Endothelial cell of umbilical vein (primary cell): ENCODE data around the gene DAPK3. TPM values are rescaled to one million over a fixed set of nuclear protein-coding genes. Genes with fewer than 3 reads are reported as not detected.
A peak's percentile ranks its signal among the peaks of the same experiment; 100 is the strongest.

ENCODE experiments used
- BruUV-seq: library from RNA; stranded (reverse); fragments of 400-500 nt; replicated peaks from 2 replicates; lab custom pipeline; 2021; lab: Mats Ljungman, UMichigan
- CTCF ChIA-PET: fragments of 300-600, 350-600 bp; sonication (Branson Sonifier 250); formaldehyde crosslinking; loops from one replicate; lab custom pipeline; 2021; ENCODE audit warnings: antibody characterized with exemption, inconsistent platforms; lab: Charles Lee
- POLR2A ChIA-PET: fragments of 300-600, 350-600 bp; sonication (Branson Sonifier 250); formaldehyde crosslinking; loops from one replicate; lab custom pipeline; 2021; ENCODE audit warnings: antibody characterized with exemption, inconsistent platforms; lab: Charles Lee
- DNase-seq: peaks from one replicate; pipeline ENCODE4 v3.0.0-alpha.2; 2011; ENCODE audit warnings: low read depth, low spot score
- FAIRE-seq: peaks from 2 replicates; lab custom pipeline; 2011; peaks lifted over from hg19 to GRCh38; lab: Jason Lieb, UNC
- H2AFZ ChIP-seq: 2 replicates; pipeline ENCODE4 v1.6.0; 2012; ENCODE audit warnings: low read depth, low read length, control low read depth, inconsistent platforms
- H3K27ac ChIP-seq: 2 replicates; pipeline ENCODE4 v1.5.1; 2011; ENCODE audit warnings: low read depth, mild to moderate bottlenecking, control low read depth, low read length, moderate library complexity; ENCODE audit not compliant: insufficient read depth
- H3K27me3 ChIP-seq, 2 experiments: 2 replicates each; pipeline versions ENCODE4 v1.6.0 to v1.6.1; 2011; ENCODE audit warnings: low read length in 2 of 2, mixed read lengths in 1 of 2; ENCODE audit not compliant: control insufficient read depth in 2 of 2, insufficient read depth in 2 of 2
- H3K36me3 ChIP-seq, 2 experiments: 2 replicates in 1 of 2; 3 replicates in 1 of 2; pipeline ENCODE4 v1.5.1; 2011; ENCODE audit warnings: low read length in 2 of 2, mild to moderate bottlenecking in 1 of 2, moderate library complexity in 1 of 2; ENCODE audit not compliant: control insufficient read depth in 2 of 2, insufficient read depth in 2 of 2; ENCODE audit errors: extremely low read depth in 1 of 2
- H3K4me1 ChIP-seq: 3 replicates; pipeline ENCODE4 v1.5.1; 2011; ENCODE audit warnings: mild to moderate bottlenecking, low read length; ENCODE audit not compliant: control insufficient read depth, insufficient read depth; ENCODE audit errors: extremely low read depth
- H3K4me2 ChIP-seq: 2 replicates; pipeline ENCODE4 v1.6.1; 2011; ENCODE audit warnings: low read length, control low read depth, mixed read lengths; ENCODE audit not compliant: insufficient read depth
- H3K4me3 ChIP-seq, 3 experiments: fragments of 200-600 bp in 1 of 3; sonication (generic), shearing (Covaris generic) in 1 of 3; replicated peaks in 1 of 3; 2 replicates each; pipeline ENCODE4 v1.5.1; 2011 to 2016; ENCODE audit warnings: control low read depth in 3 of 3, low read length in 3 of 3, mild to moderate bottlenecking in 2 of 3, inconsistent platforms in 1 of 3, low read depth in 1 of 3, moderate library complexity in 1 of 3; ENCODE audit not compliant: insufficient read depth in 1 of 3
- H3K79me2 ChIP-seq: 2 replicates; pipeline ENCODE4 v1.6.0; 2012; ENCODE audit warnings: low read length, inconsistent platforms; ENCODE audit not compliant: control insufficient read depth, insufficient read depth
- H3K9ac ChIP-seq: replicated peaks from 2 replicates; pipeline ENCODE3; 2011; ENCODE audit warnings: low read length, control low read depth; ENCODE audit not compliant: insufficient read depth; ENCODE audit errors: extremely low read depth
- H3K9me1 ChIP-seq: replicated peaks from 3 replicates; pipeline ENCODE4 v1.6.0; 2011; ENCODE audit warnings: mild to moderate bottlenecking, low read length; ENCODE audit not compliant: control insufficient read depth, insufficient read depth; ENCODE audit errors: extremely low read depth
- H3K9me3 ChIP-seq: replicated peaks from 2 replicates; pipeline ENCODE4 v1.5.1; 2012; ENCODE audit warnings: low read length, inconsistent platforms; ENCODE audit not compliant: control insufficient read depth, insufficient read depth
- H4K20me1 ChIP-seq: replicated peaks from 2 replicates; pipeline ENCODE3; 2011; ENCODE audit warnings: mild to moderate bottlenecking, low read length; ENCODE audit not compliant: control insufficient read depth, insufficient read depth; ENCODE audit errors: extremely low read depth
- CTCF ChIP-seq, 2 donors: IDR thresholded peaks; 1 replicate in 1 of 2; 2 replicates in 1 of 2; pipeline ENCODE4 v1.5.1; 2011; ENCODE audit warnings: low read length in 2 of 2, mild to moderate bottlenecking in 2 of 2, moderate library complexity in 2 of 2, control low read depth in 1 of 2, inconsistent platforms in 1 of 2, low read depth in 1 of 2; ENCODE audit not compliant: insufficient read depth in 1 of 2; ENCODE audit errors: extremely low read depth in 1 of 2
- EZH2 ChIP-seq: IDR thresholded peaks from 2 replicates; pipeline ENCODE4 v1.6.1; 2012; ENCODE audit warnings: borderline replicate concordance, low read depth, mild to moderate bottlenecking, moderate library complexity, low read length, inconsistent platforms; ENCODE audit not compliant: severe bottlenecking
- FOS ChIP-seq: IDR thresholded peaks from 2 replicates; pipeline ENCODE4 v1.6.1; 2011; ENCODE audit warnings: mild to moderate bottlenecking, low read length, moderate library complexity, borderline replicate concordance; ENCODE audit not compliant: insufficient read depth
- GATA2 ChIP-seq: IDR thresholded peaks from 2 replicates; pipeline ENCODE4 v1.7.0; 2011; ENCODE audit warnings: low read depth, mild to moderate bottlenecking, moderate library complexity, mixed read lengths, low read length; ENCODE audit not compliant: insufficient read length, insufficient read depth
- JUN ChIP-seq: IDR thresholded peaks from 2 replicates; pipeline ENCODE4 v1.6.1; 2011; ENCODE audit warnings: borderline replicate concordance, low read depth; ENCODE audit not compliant: insufficient read length, insufficient read depth
- MAX ChIP-seq: IDR thresholded peaks from 2 replicates; pipeline ENCODE4 v1.6.1; 2011; ENCODE audit not compliant: insufficient read depth, insufficient read length
- MYC ChIP-seq: IDR thresholded peaks from one replicate; pipeline ENCODE4 v1.6.1; 2011; ENCODE audit warnings: mild to moderate bottlenecking, low read depth, low read length
- POLR2A ChIP-seq: IDR thresholded peaks from 2 replicates; pipeline ENCODE4 v1.6.1; 2012; ENCODE audit warnings: low read depth, mild to moderate bottlenecking, control low read depth, low read length
- POLR2AphosphoS5 ChIP-seq: IDR thresholded peaks from 2 replicates; pipeline ENCODE4 v1.6.1; 2012; ENCODE audit warnings: low read depth, mild to moderate bottlenecking, control low read depth, low read length, moderate library complexity; ENCODE audit not compliant: insufficient read depth
- dilution Hi-C: fragments of 300-500 bp; cut with MboI; formaldehyde crosslinking; loops from one replicate; pipeline ENCODE4 v1.15.0; 2019; ENCODE audit warnings: low sequenced_read_pairs; ENCODE audit not compliant: extremely low pct_ligation_motif_present
- intact Hi-C: fragments of 100-400 bp; cut with micrococcal nuclease; formaldehyde crosslinking; loops from one replicate; pipeline ENCODE4 v1.10.0; 2022
- microRNA counts: library from miRNA; unstranded; fragments of <30 nt; microRNA quantifications from one replicate; lab custom pipeline; 2016
- microRNA-seq: library from miRNA; unstranded; fragments of <30 nt; microRNA quantifications from one replicate; pipeline ENCODE4 v1.2.0, GENCODE V29; 2021; ENCODE audit warnings: borderline number of aligned reads, borderline replicate concordance
- polyA plus RNA-seq, 4 experiments: library from polyadenylated mRNA; depleted of rRNA in 3 of 4; stranded (reverse) in 3 of 4; unstranded in 1 of 4; fragments of >200 nt; gene quantifications; 2 replicates each; pipeline versions ENCODE4 v1.2.1 to v1.2.3, GENCODE V29; 2011 to 2012; ENCODE audit warnings: missing spikeins in 1 of 4
- small RNA-seq: library from RNA; depleted of rRNA; stranded (forward); fragments of <200 nt; gene quantifications from one replicate; pipeline ENCODE3, GENCODE V24; 2012; ENCODE audit warnings: low replicate concordance, low read depth; ENCODE audit not compliant: insufficient read depth, insufficient read length
- total RNA-seq: library from RNA; stranded (reverse); gene quantifications from 2 replicates; pipeline ENCODE4 v1.2.3, GENCODE V29; 2021

The DAPK3 gene
- total and polyA plus RNA-seq, 2 donors (not counting 3 experiments of a cell fraction or from before 2014, with no cell fraction given), result 157 to 175 TPM

- no peaks in the 10 kb centered on the region for H3K9me1 ChIP-seq
- no TSS peak for BruUV-seq
- no peak overlapping the region for H3K27ac ChIP-seq
- POLR2A ChIA-PET, result no interaction called here
- H2AFZ ChIP-seq, result no peak overlapping the region
- no peaks in the 10 kb centered on the region for H4K20me1 ChIP-seq
- dilution Hi-C loops (no loop called here), intact Hi-C loops (no loop called here)
- no peak overlapping the region for H3K4me2 ChIP-seq
- H3K27me3 ChIP-seq, result no peaks in the 10 kb centered on the region
- CTCF ChIA-PET, result no interaction called here
- FAIRE-seq (no peak), DNase-seq (no peak)
- H3K79me2 ChIP-seq, result no peaks in the 10 kb centered on the region
- no peaks in the 10 kb centered on the region for H3K36me3 ChIP-seq
- H3K4me1 ChIP-seq, result no peaks in the 10 kb centered on the region
- no peak for TF ChIP-seq POLR2AphosphoS5
- TF ChIP-seq CTCF (IDR thresholded peaks at IDR 0.05; ENCODE audit: extremely low read depth in 1 of 2, insufficient read depth in 1 of 2, low read depth in 1 of 2, low read length in 2 of 2), result no peak
- no peak for TF ChIP-seq POLR2A
- TF ChIP-seq GATA2, result no peak
- TF ChIP-seq FOS, result no peak
- TF ChIP-seq MYC, result no peak
- no peak for TF ChIP-seq EZH2
- no peak for TF ChIP-seq JUN
- no peak for TF ChIP-seq MAX
- no peak overlapping the region for H3K4me3 ChIP-seq
- no peak overlapping the region for H3K9ac ChIP-seq
- no peaks in the 10 kb centered on the region for H3K9me3 ChIP-seq
These were observed 60.8 kb downstream of the DAPK3 start for GRCh38 chr19:3910105-3910504.

MicroRNA genes within 50 kb of the gene (microRNA counts, 767-probe panel; counts per million panel counts)
- microRNA hsa-miR-637 (lab: Ali Mortazavi, UCI), result 723 counts per million, percentile 96 among the panel's probes with 10 or more counts

Small RNAs within 50 kb of the gene (microRNA-seq; reads per million reads assigned to microRNA genes)
- not detected for gene MIR637

Small RNAs within 50 kb of the gene (small RNA-seq; reads per million reads assigned to genes)
- gene RN7SL202P, result not detected
- 342 reads per million, percentile 99 among the genes with 10 or more reads in this experiment for gene SNORD37

Other genes starting within 250 kb of the DAPK3 start
- gene APBA3, start 209.4 kb downstream of the DAPK3 start, total RNA-seq, result 23.4 and 24.3 TPM in 2 replicates
- 25.1 and 41.7 TPM in 2 replicates for gene APBA3, start 209.4 kb downstream of the DAPK3 start, polyA plus RNA-seq
- 67.5 and 76.3 TPM in 2 replicates for gene MRPL54, start 208.4 kb downstream of the DAPK3 start, total RNA-seq
- 80.2 and 93.1 TPM in 2 replicates for gene MRPL54, start 208.4 kb downstream of the DAPK3 start, polyA plus RNA-seq
- not detected in 2 replicates for gene RAX2, start 198.9 kb downstream of the DAPK3 start, total RNA-seq
- not detected in 2 replicates for gene RAX2, start 198.9 kb downstream of the DAPK3 start, polyA plus RNA-seq
- not detected in 2 replicates for gene MATK, start 184.7 kb downstream of the DAPK3 start, total RNA-seq
- gene MATK, start 184.7 kb downstream of the DAPK3 start, polyA plus RNA-seq, result not detected in 2 replicates
- not detected in 2 replicates for gene ZFR2, start 102.1 kb downstream of the DAPK3 start, total RNA-seq
- gene ZFR2, start 102.1 kb downstream of the DAPK3 start, polyA plus RNA-seq, result 0.11 TPM in 1 of 2 replicates, not detected in the other
- not detected in 2 replicates for gene ATCAY, start 90.4 kb downstream of the DAPK3 start, total RNA-seq
- 0.03 TPM in 1 of 2 replicates, not detected in the other for gene ATCAY, start 90.4 kb downstream of the DAPK3 start, polyA plus RNA-seq
- not detected in 2 replicates for gene NMRK2, start 38.0 kb downstream of the DAPK3 start, total RNA-seq
- not detected in 2 replicates for gene NMRK2, start 38.0 kb downstream of the DAPK3 start, polyA plus RNA-seq
- gene EEF2, start 14.4 kb upstream of the DAPK3 start, total RNA-seq, result 2,318 and 2,351 TPM in 2 replicates
- gene EEF2, start 14.4 kb upstream of the DAPK3 start, polyA plus RNA-seq, result 1,496 and 1,538 TPM in 2 replicates
- 46.2 and 47.2 TPM in 2 replicates for gene PIAS4, start 36.6 kb upstream of the DAPK3 start, total RNA-seq
- gene PIAS4, start 36.6 kb upstream of the DAPK3 start, polyA plus RNA-seq, result 23.6 and 26.2 TPM in 2 replicates
- 28.0 and 29.0 TPM in 2 replicates for gene ZBTB7A, start 95.8 kb upstream of the DAPK3 start, total RNA-seq
- 8.2 and 10.8 TPM in 2 replicates for gene ZBTB7A, start 95.8 kb upstream of the DAPK3 start, polyA plus RNA-seq
- gene MAP2K2, start 153.0 kb upstream of the DAPK3 start, total RNA-seq, result 171 TPM in 2 replicates
- gene MAP2K2, start 153.0 kb upstream of the DAPK3 start, polyA plus RNA-seq, result 126 and 161 TPM in 2 replicates
- gene CREB3L3, start 182.5 kb upstream of the DAPK3 start, total RNA-seq, result not detected in 2 replicates
- not detected in 2 replicates for gene CREB3L3, start 182.5 kb upstream of the DAPK3 start, polyA plus RNA-seq
- 26.9 and 28.1 TPM in 2 replicates for gene SIRT6, start 211.5 kb upstream of the DAPK3 start, total RNA-seq
- 36.6 and 41.2 TPM in 2 replicates for gene SIRT6, start 211.5 kb upstream of the DAPK3 start, polyA plus RNA-seq
- gene ANKRD24, start 211.6 kb upstream of the DAPK3 start, total RNA-seq, result 0.18 and 0.27 TPM in 2 replicates
- gene ANKRD24, start 211.6 kb upstream of the DAPK3 start, polyA plus RNA-seq, result 0.07 and 0.08 TPM in 2 replicates